ENCODE measurements around the gene KIF22. TPM values are rescaled to one million over a fixed set of nuclear protein-coding genes. Genes with fewer than 3 reads are reported as not detected.
A peak's percentile ranks its signal among the peaks of the same experiment; 100 is the strongest.
"Not testable (repeated sequence)": the region's sequence is repeated elsewhere in the genome, so short reads cannot be mapped to it uniquely, and the experiment has no call there.

KIF22 gene
- polyA plus RNA-seq, 3 donors, result 68.2 to 81.8 (median 77.3) TPM

- no peak for DNase-seq
Observed at GRCh38 chr16:29812754-29813643, 22.4 kb downstream of the KIF22 start.

GRCh38 chr16:29813644-29814562 is 23.4 kb downstream of the KIF22 start:
- DNase-seq, result no peak

GRCh38 chr16:29814592-29814991 is 24.0 kb downstream of the KIF22 start:
- no peak for DNase-seq

GRCh38 chr16:29815032-29815721 is 24.6 kb downstream of the KIF22 start:
- DNase-seq, result no peak

GRCh38 chr16:29815793-29816693 is 25.5 kb downstream of the KIF22 start, which contains the start of gene PAGR1:
TSS of gene PAGR1 (plus strand) at chr16:29816152. CDS start at chr16:29816526, 374 bp downstream.
- DNase-seq, result peak; percentile 99

GRCh38 chr16:29816694-29817441 is 26.3 kb downstream of the KIF22 start:
- peak; percentile 52 for DNase-seq

GRCh38 chr16:29818082-29818481 is 27.5 kb downstream of the KIF22 start:
- DNase-seq, result no peak

GRCh38 chr16:29819506-29819905 is 29.0 kb downstream of the KIF22 start:
- DNase-seq, result no peak

- DNase-seq, result no peak
Observed at GRCh38 chr16:29820271-29820701, 29.7 kb downstream of the KIF22 start, which contains the start of gene MVP. TSS of gene MVP (plus strand) at chr16:29820462. CDS start at chr16:29830550, 10,088 bp downstream.

- no peak for DNase-seq
Observed at GRCh38 chr16:29820730-29821642, 30.4 kb downstream of the KIF22 start.

GRCh38 chr16:29821643-29822115 is 31.1 kb downstream of the KIF22 start:
- no peak for DNase-seq

- no peak for DNase-seq
Observed at GRCh38 chr16:29824589-29825144, 34.1 kb downstream of the KIF22 start.

- no peak for DNase-seq
Observed at GRCh38 chr16:29825145-29826044, 34.8 kb downstream of the KIF22 start.

- no peak for DNase-seq
Observed at GRCh38 chr16:29826342-29826695, 35.8 kb downstream of the KIF22 start.

- no peak for DNase-seq
Observed at GRCh38 chr16:29830774-29831173, 40.2 kb downstream of the KIF22 start.

- DNase-seq, result no peak
Observed at GRCh38 chr16:29831490-29831889, 40.9 kb downstream of the KIF22 start.

- DNase-seq, result not testable (repeated sequence)
Observed at GRCh38 chr16:29833219-29833618, 42.7 kb downstream of the KIF22 start.
